OCI-LY7 (cell line): ENCODE data around the gene APOB. TPM values are rescaled to one million over a fixed set of nuclear protein-coding genes. Genes with fewer than 3 reads are reported as not detected.

Source experiments
- BruUV-seq: library from RNA; stranded (reverse); fragments of 400-500 nt; replicated peaks from 2 replicates; lab custom pipeline; 2021; lab: Mats Ljungman, UMichigan
- CTCF ChIA-PET: fragments of 300-600 bp; sonication (Branson Sonifier 250); formaldehyde crosslinking; loops from one replicate; lab custom pipeline; 2022; ENCODE audit warnings: antibody characterized with exemption; ENCODE audit not compliant: unreplicated experiment; lab: Charles Lee
- POLR2A ChIA-PET: fragments of 300-600 bp; sonication (Branson Sonifier 250); formaldehyde crosslinking; loops from one replicate; lab custom pipeline; 2022; ENCODE audit warnings: antibody characterized with exemption; lab: Charles Lee
- DNase-seq: peaks from one replicate; pipeline ENCODE4 v3.0.0-alpha.2; 2015; ENCODE audit warnings: low spot score
- H2AFZ ChIP-seq: fragments of 200-600 bp; sonication (generic), shearing (Covaris generic); 2 replicates; pipeline ENCODE4 v1.6.1; 2014; ENCODE audit warnings: mild to moderate bottlenecking, antibody characterized with exemption, low read length, moderate library complexity
- H3K27ac ChIP-seq: fragments of 200-600 bp; sonication (generic); 2 replicates; pipeline ENCODE4 v1.5.1; 2014; ENCODE audit warnings: mixed run types, low read depth, mild to moderate bottlenecking, moderate library complexity, low read length, inconsistent platforms; ENCODE audit not compliant: poor library complexity, severe bottlenecking
- H3K36me3 ChIP-seq: fragments of 200-600 bp; sonication (generic); 2 replicates; pipeline ENCODE4 v1.6.1; 2014; ENCODE audit warnings: mild to moderate bottlenecking, antibody characterized with exemption, low read length, moderate library complexity, mixed read lengths; ENCODE audit not compliant: insufficient read depth
- H3K4me1 ChIP-seq: fragments of 200-600 bp; sonication (generic); 2 replicates; pipeline ENCODE4 v1.5.1; 2014; ENCODE audit warnings: mild to moderate bottlenecking, low read length; ENCODE audit not compliant: insufficient read depth, poor library complexity, severe bottlenecking
- H3K4me2 ChIP-seq: fragments of 200-600 bp; sonication (generic); 2 replicates; pipeline ENCODE4 v1.6.1; 2014; ENCODE audit warnings: mild to moderate bottlenecking, low read length
- H3K4me3 ChIP-seq: fragments of 200-600 bp; sonication (generic); 2 replicates; pipeline ENCODE4 v1.5.1; 2014; ENCODE audit warnings: mild to moderate bottlenecking, low read depth, low read length; ENCODE audit not compliant: poor library complexity, severe bottlenecking
- H3K79me2 ChIP-seq: fragments of 200-600 bp; sonication (generic); 2 replicates; pipeline ENCODE4 v1.6.1; 2016; ENCODE audit warnings: low read depth, mild to moderate bottlenecking, low read length, moderate library complexity, mixed read lengths; ENCODE audit not compliant: insufficient read depth
- H3K9me2 ChIP-seq: fragments of 200-600 bp; sonication (generic); 2 replicates; pipeline ENCODE4 v1.6.1; 2016; ENCODE audit warnings: mild to moderate bottlenecking, low read length, mixed read lengths; ENCODE audit not compliant: insufficient read depth
- H3K9me3 ChIP-seq: fragments of 200-600 bp; sonication (generic); 2 replicates; pipeline ENCODE4 v1.6.1; 2014; ENCODE audit warnings: mild to moderate bottlenecking, mixed run types, low read length, mixed read lengths
- H4K20me1 ChIP-seq: fragments of 200-600 bp; sonication (generic); 2 replicates; pipeline ENCODE4 v1.6.1; 2014; ENCODE audit warnings: mild to moderate bottlenecking, antibody characterized with exemption, low read length, moderate library complexity, mixed read lengths; ENCODE audit not compliant: insufficient read depth
- EZH2phosphoT487 ChIP-seq: fragments of 200-600 bp; sonication (generic); IDR thresholded peaks from 2 replicates; pipeline ENCODE4 v1.6.1; 2018; ENCODE audit warnings: low read depth, borderline replicate concordance, mild to moderate bottlenecking, mixed run types, antibody characterized with exemption, low read length, moderate library complexity, mixed read lengths
- intact Hi-C: fragments of 100-400 bp; cut with micrococcal nuclease; formaldehyde crosslinking; loops from one replicate; pipeline ENCODE4 v1.10.0; 2022; ENCODE audit not compliant: unreplicated experiment
- total RNA-seq, 2 experiments: library from RNA; depleted of rRNA in 1 of 2; stranded (reverse); fragments of >200 nt in 1 of 2; shearing (Covaris generic) in 1 of 2; gene quantifications; 2 replicates each; pipeline ENCODE4 v1.2.3, GENCODE V29; 2014 to 2022
- TF ChIP-seq, protein P1 (sequence below): fragments of 200-600 bp; sonication (generic); conservative IDR thresholded peaks from 2 replicates; pipeline ENCODE4 v1.5.1; 2014; ENCODE audit warnings: mild to moderate bottlenecking, antibody characterized with exemption, low read length, moderate library complexity, mixed read lengths

The APOB gene
- total RNA-seq, 2 experiments from 2014 or later: 0.03 TPM; not detected in 1

DNA sequence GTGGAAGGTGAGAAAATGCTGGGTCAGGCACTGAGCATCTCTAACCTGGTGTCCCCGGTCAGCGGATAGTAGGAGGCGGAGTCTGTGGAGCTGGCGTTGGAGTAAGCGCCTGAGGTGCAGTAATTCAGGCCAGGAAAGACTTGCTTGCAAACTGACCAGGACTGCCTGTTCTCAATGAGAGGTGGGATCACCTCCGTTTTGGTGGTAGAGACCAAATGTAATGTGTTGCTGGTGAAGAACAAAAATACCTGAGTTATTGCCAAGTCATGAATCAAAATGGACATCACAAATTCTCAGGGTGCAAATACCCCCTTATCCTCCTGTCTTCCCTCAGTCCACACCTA lies 24.2 kb downstream of the APOB start:
- Histone ChIP-seq H3K9me3 (no peaks in the 10 kb centered on the region), H3K4me2 (no peak overlapping the region), H3K4me3 (no peak overlapping the region), H4K20me1 (no peaks in the 10 kb centered on the region), H3K9me2 (no peaks in the 10 kb centered on the region), H3K79me2 (no peaks in the 10 kb centered on the region), H3K27ac (no peak overlapping the region), H2AFZ (no peak overlapping the region), H3K4me1 (no peaks in the 10 kb centered on the region), H3K36me3 (no peaks in the 10 kb centered on the region)
- ChIA-PET CTCF (no interaction called here), POLR2A (no interaction called here)
- no peak for TF ChIP-seq EZH2phosphoT487
- TF ChIP-seq, protein P1, sequence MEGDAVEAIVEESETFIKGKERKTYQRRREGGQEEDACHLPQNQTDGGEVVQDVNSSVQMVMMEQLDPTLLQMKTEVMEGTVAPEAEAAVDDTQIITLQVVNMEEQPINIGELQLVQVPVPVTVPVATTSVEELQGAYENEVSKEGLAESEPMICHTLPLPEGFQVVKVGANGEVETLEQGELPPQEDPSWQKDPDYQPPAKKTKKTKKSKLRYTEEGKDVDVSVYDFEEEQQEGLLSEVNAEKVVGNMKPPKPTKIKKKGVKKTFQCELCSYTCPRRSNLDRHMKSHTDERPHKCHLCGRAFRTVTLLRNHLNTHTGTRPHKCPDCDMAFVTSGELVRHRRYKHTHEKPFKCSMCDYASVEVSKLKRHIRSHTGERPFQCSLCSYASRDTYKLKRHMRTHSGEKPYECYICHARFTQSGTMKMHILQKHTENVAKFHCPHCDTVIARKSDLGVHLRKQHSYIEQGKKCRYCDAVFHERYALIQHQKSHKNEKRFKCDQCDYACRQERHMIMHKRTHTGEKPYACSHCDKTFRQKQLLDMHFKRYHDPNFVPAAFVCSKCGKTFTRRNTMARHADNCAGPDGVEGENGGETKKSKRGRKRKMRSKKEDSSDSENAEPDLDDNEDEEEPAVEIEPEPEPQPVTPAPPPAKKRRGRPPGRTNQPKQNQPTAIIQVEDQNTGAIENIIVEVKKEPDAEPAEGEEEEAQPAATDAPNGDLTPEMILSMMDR: no peak
- BruUV-seq: no TSS peak
- intact Hi-C loops: no loop called here
- DNase-seq: no peak

DNA sequence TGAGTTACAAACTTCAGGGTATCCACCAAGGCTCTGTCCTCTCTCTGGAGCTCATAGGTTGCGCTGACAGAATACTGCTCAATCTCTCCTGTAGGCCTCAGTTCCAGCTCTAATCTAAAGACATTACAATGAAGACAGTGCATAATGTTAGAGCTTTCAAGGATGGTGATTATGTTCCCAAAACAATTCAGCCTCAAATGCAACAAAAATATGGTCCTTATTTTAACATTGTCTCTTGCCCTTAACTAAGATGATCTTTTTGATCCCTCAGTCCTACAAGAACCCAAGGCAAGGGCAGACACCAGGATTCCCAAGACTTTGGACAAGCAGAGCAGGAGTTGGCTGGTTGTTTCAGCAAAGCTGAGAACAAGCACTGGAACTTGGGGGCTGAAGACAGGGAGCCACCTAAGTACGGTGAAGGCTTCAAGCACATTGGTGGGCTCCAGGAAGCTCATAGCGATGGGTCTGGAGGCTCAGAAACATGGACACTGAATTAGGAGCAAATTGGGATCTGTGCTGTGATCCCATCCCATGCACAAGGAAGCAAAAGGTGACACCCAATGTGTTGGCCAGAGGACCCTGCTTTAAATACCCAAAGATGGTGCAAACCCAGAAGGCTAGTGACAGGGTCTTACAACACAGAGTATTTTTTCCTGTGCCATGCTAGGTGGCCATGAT lies 24.7 kb downstream of the APOB start:
- Histone ChIP-seq H3K4me1 (no peaks in the 10 kb centered on the region), H3K4me2 (no peak overlapping the region), H4K20me1 (no peaks in the 10 kb centered on the region), H3K9me3 (no peaks in the 10 kb centered on the region), H3K36me3 (no peaks in the 10 kb centered on the region), H3K27ac (no peak overlapping the region), H3K4me3 (no peak overlapping the region), H3K79me2 (no peaks in the 10 kb centered on the region), H2AFZ (no peak overlapping the region), H3K9me2 (no peaks in the 10 kb centered on the region)
- TF ChIP-seq EZH2phosphoT487: no peak
- TF ChIP-seq, protein P1: no peak
- intact Hi-C loops: no loop called here
- no TSS peak for BruUV-seq
- no peak for DNase-seq
- POLR2A ChIA-PET: no interaction called here
- CTCF ChIA-PET: no interaction called here

DNA sequence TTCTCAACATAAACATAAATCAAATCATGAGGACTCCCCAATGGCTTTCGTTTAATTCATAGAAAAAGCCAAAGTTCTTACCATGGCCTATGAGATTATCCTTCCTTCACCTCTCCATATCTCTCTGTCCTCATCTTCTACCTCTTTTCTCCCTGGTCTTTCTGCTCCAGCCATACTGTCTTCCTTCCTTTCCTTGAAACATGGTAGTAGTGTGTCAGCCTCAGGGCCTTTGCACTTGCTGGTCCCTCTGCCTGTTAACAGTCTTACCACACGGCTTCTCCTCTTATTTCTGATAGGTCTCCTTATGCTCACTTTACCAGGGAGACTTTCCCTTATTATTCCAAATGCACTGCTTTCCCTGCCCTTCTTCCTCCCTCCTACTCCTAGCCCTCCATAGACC lies 25.6 kb downstream of the APOB start:
- H3K27ac ChIP-seq: no peak overlapping the region
- no peak for TF ChIP-seq EZH2phosphoT487
- BruUV-seq: no TSS peak
- H2AFZ ChIP-seq: no peak overlapping the region
- CTCF ChIA-PET: no interaction called here
- no peaks in the 10 kb centered on the region for H4K20me1 ChIP-seq
- no peaks in the 10 kb centered on the region for H3K36me3 ChIP-seq
- no peaks in the 10 kb centered on the region for H3K9me3 ChIP-seq
- no peak overlapping the region for H3K4me2 ChIP-seq
- intact Hi-C loops: no loop called here
- H3K4me3 ChIP-seq: no peak overlapping the region
- H3K9me2 ChIP-seq: no peaks in the 10 kb centered on the region
- no peaks in the 10 kb centered on the region for H3K79me2 ChIP-seq
- POLR2A ChIA-PET: no interaction called here
- H3K4me1 ChIP-seq: no peaks in the 10 kb centered on the region
- DNase-seq: no peak
